ENCODE results near the gene NOSTRIN. TPM values are rescaled to one million over a fixed set of nuclear protein-coding genes. Genes with fewer than 3 reads are reported as not detected.
"Not testable (repeated sequence)": the region's sequence is repeated elsewhere in the genome, so short reads cannot be mapped to it uniquely, and the experiment has no call there.

NOSTRIN gene
- total RNA-seq, 1 donor from 2014 or later: not detected

- peaks cover 7% of the 10 kb centered on the region for H3K4me1 Mint-ChIP-seq (ENCODE audit: low read depth)
Measured at GRCh38 chr2:168843253-168843652, 40.8 kb downstream of the NOSTRIN start.

DNA sequence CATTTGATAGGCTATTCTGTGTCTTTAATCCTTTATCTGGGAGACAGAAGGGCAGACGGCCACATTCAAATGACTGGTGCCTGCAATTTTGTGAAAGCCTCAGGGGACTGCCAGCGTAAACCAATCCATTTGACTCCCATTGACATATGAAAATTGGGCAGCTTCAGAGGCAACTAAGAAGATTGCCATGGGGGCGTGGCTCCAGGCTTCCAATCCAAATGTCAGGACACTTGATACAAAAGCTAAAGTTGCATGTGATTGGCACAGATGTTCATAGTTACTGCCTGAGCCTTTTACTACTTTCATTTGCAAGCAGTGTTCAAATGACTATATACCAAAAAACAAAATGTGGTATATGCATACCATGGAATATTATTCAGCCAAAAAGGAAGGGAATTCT, 45.8 kb downstream of the NOSTRIN start:
- Mint-ChIP-seq H3K4me1 (ENCODE audit: low read depth) (peaks cover 4% of the 10 kb centered on the region), H3K27ac (no peak overlapping the region), H3K4me3 (no peak overlapping the region), H3K27me3 (ENCODE audit: insufficient read depth) (no peaks in the 10 kb centered on the region), H3K36me3 (ENCODE audit: low read depth) (peaks cover 8% of the 10 kb centered on the region), H3K9me3 (no peaks in the 10 kb centered on the region)
- no peak for DNase-seq (ENCODE audit: low spot score)
- intact Hi-C loops (cut with micrococcal nuclease): no loop called here

More at GRCh38 chr2:168843253-168843652, 40.8 kb downstream of the NOSTRIN start:
- Mint-ChIP-seq H3K4me3 (no peak overlapping the region), H3K36me3 (ENCODE audit: low read depth) (no peaks in the 10 kb centered on the region), H3K9me3 (no peaks in the 10 kb centered on the region), H3K27me3 (ENCODE audit: insufficient read depth) (no peaks in the 10 kb centered on the region), H3K27ac (no peak overlapping the region)
- intact Hi-C loops (cut with micrococcal nuclease): no loop called here
- DNase-seq (ENCODE audit: low spot score): no peak

DNA sequence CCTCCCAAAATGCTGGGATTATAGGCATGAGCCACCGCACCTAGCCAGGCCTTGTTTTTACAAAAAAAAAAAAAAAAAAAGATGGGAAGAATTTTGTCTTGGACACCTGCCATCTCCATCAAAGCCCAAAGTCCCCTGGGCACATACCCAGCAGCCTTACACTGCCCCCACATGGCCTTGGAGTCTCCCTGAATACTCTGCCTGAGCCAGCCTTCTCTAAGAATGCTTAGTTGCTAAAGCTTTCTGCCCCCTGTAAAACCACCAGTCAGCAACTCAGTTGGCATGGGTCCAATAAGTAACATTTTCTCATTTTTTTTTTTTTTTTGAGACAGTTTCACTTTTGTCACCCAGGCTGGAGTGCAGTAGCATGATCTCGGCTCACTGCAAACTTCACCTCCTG, 47.2 kb downstream of the NOSTRIN start:
- Mint-ChIP-seq H3K9me3 (no peaks in the 10 kb centered on the region), H3K4me1 (ENCODE audit: low read depth) (no peaks in the 10 kb centered on the region), H3K36me3 (ENCODE audit: low read depth) (peaks cover 16% of the 10 kb centered on the region), H3K4me3 (no peak overlapping the region), H3K27ac (no peak overlapping the region), H3K27me3 (ENCODE audit: insufficient read depth) (no peaks in the 10 kb centered on the region)
- intact Hi-C loops (cut with micrococcal nuclease): no loop called here
- DNase-seq (ENCODE audit: low spot score): no peak

DNA sequence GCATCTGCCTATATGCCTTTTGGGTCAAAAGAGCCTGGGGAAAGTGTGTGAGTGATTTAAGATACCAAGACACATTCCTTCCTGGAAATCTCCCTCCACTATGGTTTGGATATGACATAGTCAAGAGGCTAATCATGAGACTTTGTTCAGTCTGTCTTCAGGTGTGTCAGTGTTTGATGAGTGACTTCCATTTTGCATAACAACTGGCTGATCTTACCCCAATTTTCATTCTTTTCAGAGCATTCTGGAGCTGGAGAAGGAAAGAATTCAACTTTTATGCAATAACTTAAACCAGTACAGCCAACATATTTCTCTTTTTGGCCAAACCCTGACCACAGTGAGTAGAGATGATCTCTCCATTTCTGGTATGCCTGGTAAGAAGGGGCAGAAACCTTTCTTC, 48.4 kb downstream of the NOSTRIN start:
- Mint-ChIP-seq H3K4me1 (ENCODE audit: low read depth) (no peaks in the 10 kb centered on the region), H3K27ac (no peak overlapping the region), H3K27me3 (ENCODE audit: insufficient read depth) (no peaks in the 10 kb centered on the region), H3K36me3 (ENCODE audit: low read depth) (peaks cover 19% of the 10 kb centered on the region), H3K4me3 (no peak overlapping the region), H3K9me3 (no peaks in the 10 kb centered on the region)
- no peak for DNase-seq (ENCODE audit: low spot score)
- intact Hi-C loops (cut with micrococcal nuclease): no loop called here

GRCh38 chr2:168851674-168852320, 49.4 kb downstream of the NOSTRIN start:
- H3K27me3 Mint-ChIP-seq (ENCODE audit: insufficient read depth): no peaks in the 10 kb centered on the region
- H3K36me3 Mint-ChIP-seq (ENCODE audit: low read depth): peaks cover 19% of the 10 kb centered on the region
- intact Hi-C loops (cut with micrococcal nuclease): no loop called here
- DNase-seq (ENCODE audit: low spot score): no peak
- no peak overlapping the region for H3K27ac Mint-ChIP-seq
- H3K4me1 Mint-ChIP-seq (ENCODE audit: low read depth): no peaks in the 10 kb centered on the region
- no peaks in the 10 kb centered on the region for H3K9me3 Mint-ChIP-seq
- H3K4me3 Mint-ChIP-seq: no peak overlapping the region

GRCh38 chr2:168852481-168852880, 50.0 kb downstream of the NOSTRIN start:
- Mint-ChIP-seq H3K4me1 (ENCODE audit: low read depth) (no peaks in the 10 kb centered on the region), H3K36me3 (ENCODE audit: low read depth) (peaks cover 19% of the 10 kb centered on the region), H3K9me3 (no peaks in the 10 kb centered on the region), H3K27me3 (ENCODE audit: insufficient read depth) (no peaks in the 10 kb centered on the region), H3K27ac (no peak overlapping the region), H3K4me3 (no peak overlapping the region)
- no peak for DNase-seq (ENCODE audit: low spot score)
- intact Hi-C loops (cut with micrococcal nuclease): no loop called here

DNA sequence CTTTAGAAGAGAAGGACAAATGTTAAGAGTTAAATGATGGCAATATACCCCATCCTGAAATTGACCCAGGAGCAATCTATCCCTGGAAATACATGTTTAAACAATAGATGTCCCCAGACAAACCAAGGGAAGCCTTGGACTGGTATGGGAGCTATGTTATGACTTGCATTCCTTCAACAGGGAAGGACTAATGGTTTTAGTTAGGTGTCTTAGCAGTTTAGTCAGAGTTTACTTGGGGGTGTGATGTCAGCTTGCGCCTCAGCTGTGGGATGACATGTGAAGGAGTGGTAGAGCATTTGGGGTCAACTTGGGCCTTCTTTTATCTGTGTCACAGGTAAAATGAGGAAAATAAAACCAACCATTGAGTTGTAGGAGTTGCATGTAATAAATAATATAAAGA, 51.0 kb downstream of the NOSTRIN start:
- Mint-ChIP-seq H3K27me3 (ENCODE audit: insufficient read depth) (no peaks in the 10 kb centered on the region), H3K9me3 (no peaks in the 10 kb centered on the region), H3K27ac (no peak overlapping the region), H3K4me1 (ENCODE audit: low read depth) (no peaks in the 10 kb centered on the region), H3K36me3 (ENCODE audit: low read depth) (peaks cover 23% of the 10 kb centered on the region), H3K4me3 (no peak overlapping the region)
- intact Hi-C loops (cut with micrococcal nuclease): no loop called here
- DNase-seq (ENCODE audit: low spot score): no peak

- Mint-ChIP-seq H3K4me3 (no peak overlapping the region), H3K27me3 (ENCODE audit: insufficient read depth) (no peaks in the 10 kb centered on the region)
Measured at GRCh38 chr2:168854651-168855050, 52.2 kb downstream of the NOSTRIN start.

GRCh38 chr2:168855601-168856000, 53.2 kb downstream of the NOSTRIN start:
- Mint-ChIP-seq H3K27ac (no peak overlapping the region), H3K27me3 (ENCODE audit: insufficient read depth) (no peaks in the 10 kb centered on the region), H3K4me3 (no peak overlapping the region), H3K36me3 (ENCODE audit: low read depth) (peaks cover 27% of the 10 kb centered on the region), H3K4me1 (ENCODE audit: low read depth) (no peaks in the 10 kb centered on the region), H3K9me3 (no peaks in the 10 kb centered on the region)
- no peak for DNase-seq (ENCODE audit: low spot score)
- intact Hi-C loops (cut with micrococcal nuclease): no loop called here

More at GRCh38 chr2:168854651-168855050, 52.2 kb downstream of the NOSTRIN start:
- H3K36me3 Mint-ChIP-seq (ENCODE audit: low read depth): peaks cover 27% of the 10 kb centered on the region
- H3K9me3 Mint-ChIP-seq: no peaks in the 10 kb centered on the region
- no peaks in the 10 kb centered on the region for H3K4me1 Mint-ChIP-seq (ENCODE audit: low read depth)
- intact Hi-C loops (cut with micrococcal nuclease): no loop called here
- no peak for DNase-seq (ENCODE audit: low spot score)
- H3K27ac Mint-ChIP-seq: no peak overlapping the region

- intact Hi-C loops (cut with micrococcal nuclease): no loop called here
- Mint-ChIP-seq H3K4me1 (ENCODE audit: low read depth) (no peaks in the 10 kb centered on the region), H3K27me3 (ENCODE audit: insufficient read depth) (no peaks in the 10 kb centered on the region)
Measured at GRCh38 chr2:168858146-168858545, 55.7 kb downstream of the NOSTRIN start.

GRCh38 chr2:168867164-168867563, 64.7 kb downstream of the NOSTRIN start:
- H3K9me3 Mint-ChIP-seq: peaks cover 13% of the 10 kb centered on the region
- intact Hi-C loops (cut with micrococcal nuclease); H3K4me3 Mint-ChIP-seq; H3K27me3 Mint-ChIP-seq (ENCODE audit: insufficient read depth); DNase-seq (ENCODE audit: low spot score); H3K4me1 Mint-ChIP-seq (ENCODE audit: low read depth); H3K27ac Mint-ChIP-seq: not testable (repeated sequence)
- H3K36me3 Mint-ChIP-seq (ENCODE audit: low read depth): peaks cover 43% of the 10 kb centered on the region

More at GRCh38 chr2:168858146-168858545, 55.7 kb downstream of the NOSTRIN start:
- Mint-ChIP-seq H3K27ac (no peak overlapping the region), H3K9me3 (no peaks in the 10 kb centered on the region), H3K36me3 (ENCODE audit: low read depth) (peaks cover 25% of the 10 kb centered on the region), H3K4me3 (no peak overlapping the region)
- no peak for DNase-seq (ENCODE audit: low spot score)

DNA sequence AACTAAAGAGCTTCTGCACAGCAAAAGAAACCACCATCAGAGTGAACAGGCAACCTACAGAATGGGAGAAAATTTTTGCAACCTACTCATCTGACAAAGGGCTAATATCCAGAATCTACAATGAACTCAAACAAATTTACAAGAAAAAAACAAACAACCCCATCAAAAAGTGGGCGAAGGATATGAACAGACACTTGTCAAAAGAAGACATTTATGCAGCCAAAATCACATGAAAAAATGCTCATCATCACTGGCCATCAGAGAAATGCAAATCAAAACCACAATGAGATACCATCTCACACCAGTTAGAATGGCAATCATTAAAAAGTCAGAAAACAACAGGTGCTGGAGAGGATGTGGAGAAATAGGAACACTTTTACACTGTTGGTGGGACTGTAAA, 67.9 kb downstream of the NOSTRIN start:
- H3K27me3 Mint-ChIP-seq (ENCODE audit: insufficient read depth); H3K27ac Mint-ChIP-seq; DNase-seq (ENCODE audit: low spot score); H3K4me3 Mint-ChIP-seq; intact Hi-C loops (cut with micrococcal nuclease): not testable (repeated sequence)
- Mint-ChIP-seq H3K4me1 (ENCODE audit: low read depth) (peaks cover 10% of the 10 kb centered on the region), H3K9me3 (peaks cover 13% of the 10 kb centered on the region), H3K36me3 (ENCODE audit: low read depth) (peaks cover 41% of the 10 kb centered on the region)

- H3K4me3 Mint-ChIP-seq; intact Hi-C loops (cut with micrococcal nuclease); H3K27me3 Mint-ChIP-seq (ENCODE audit: insufficient read depth); H3K27ac Mint-ChIP-seq; DNase-seq (ENCODE audit: low spot score): not testable (repeated sequence)
- Mint-ChIP-seq H3K4me1 (ENCODE audit: low read depth) (peaks cover 10% of the 10 kb centered on the region), H3K36me3 (ENCODE audit: low read depth) (peaks cover 39% of the 10 kb centered on the region), H3K9me3 (peaks cover 13% of the 10 kb centered on the region)
Measured at GRCh38 chr2:168870824-168871223, 68.4 kb downstream of the NOSTRIN start.

All from activated T-helper 1 cell treated with anti-CD3 and anti-CD28 coated beads, Interleukin-12 subunit alpha, Interleukin-12 subunit beta, Interleukin-2, Interleukin-4 antibody, amounts not matched to agents 30 ng/mL and 10 ng/mL and 1 ng/mL, durations not matched to agents 14 hours and 24 hours and 36 hours (primary cell).